C1 segment of cervical spinal cord (tissue), 14 donors: Measurements from ENCODE around the gene MESD.
"Not testable (repeated sequence)": the region's sequence is repeated elsewhere in the genome, so short reads cannot be mapped to it uniquely, and the experiment has no call there.

Experiments
- DNase-seq, 14 donors: peaks; one replicate each; lab custom pipeline; 2025; lab: John Stamatoyannopoulos, UW

MESD gene

DNA sequence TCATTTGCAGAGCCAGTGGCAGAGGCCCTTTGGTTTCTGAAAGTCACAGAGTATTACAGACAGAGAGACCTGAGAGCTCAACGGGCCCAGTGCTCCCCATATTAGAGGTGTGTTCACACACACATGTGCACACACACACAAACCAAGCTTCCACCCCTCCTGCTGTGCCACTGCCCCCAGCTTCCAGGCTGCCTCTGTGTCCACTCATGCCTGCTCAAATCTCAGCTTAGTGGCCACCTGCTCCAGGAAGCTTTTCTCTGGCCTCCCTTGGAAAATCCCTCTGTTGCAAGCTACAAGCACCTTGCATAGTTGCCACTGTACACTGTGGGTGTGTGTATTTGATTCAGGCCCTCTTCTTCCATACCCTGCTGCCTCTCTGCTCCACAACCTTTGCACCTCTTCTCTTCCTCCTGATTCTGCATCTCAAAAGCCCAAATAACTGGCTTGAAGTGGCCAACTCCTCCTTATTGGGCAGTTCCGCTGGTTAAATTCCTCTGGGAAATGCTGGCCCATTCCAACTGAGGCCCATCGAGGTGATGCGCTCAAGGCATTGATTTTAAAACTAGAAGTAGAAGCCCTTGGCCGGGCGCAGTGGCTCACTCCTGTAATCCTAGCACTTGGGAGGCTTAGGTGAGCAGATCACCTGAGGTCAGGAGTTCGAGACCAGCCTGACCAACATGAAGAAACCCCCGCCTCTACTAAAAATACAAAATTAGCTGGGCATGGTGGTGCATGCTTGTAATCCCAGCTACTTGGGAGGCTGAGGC, 23.0 kb downstream of the MESD start:
- peak in 1 of 14 donors; percentile 57 for DNase-seq

DNA sequence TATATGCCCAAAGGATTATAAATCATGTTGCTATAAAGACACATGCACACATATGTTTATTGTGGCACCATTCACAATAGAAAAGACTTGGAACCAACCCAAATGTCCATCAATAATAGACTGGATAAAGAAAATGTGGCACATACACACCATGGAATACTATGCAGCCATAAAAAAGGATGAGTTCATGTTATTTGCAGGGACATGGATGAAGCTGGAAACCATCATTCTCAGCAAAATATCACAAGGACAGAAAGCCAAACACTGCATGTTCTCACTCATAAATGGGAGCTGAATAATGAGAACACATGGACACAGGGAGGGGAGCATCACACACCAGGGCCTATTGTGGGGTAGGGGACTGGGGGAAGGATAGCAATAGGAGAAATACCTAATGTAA, 24.2 kb downstream of the MESD start:
- DNase-seq, result not testable (repeated sequence)

DNA sequence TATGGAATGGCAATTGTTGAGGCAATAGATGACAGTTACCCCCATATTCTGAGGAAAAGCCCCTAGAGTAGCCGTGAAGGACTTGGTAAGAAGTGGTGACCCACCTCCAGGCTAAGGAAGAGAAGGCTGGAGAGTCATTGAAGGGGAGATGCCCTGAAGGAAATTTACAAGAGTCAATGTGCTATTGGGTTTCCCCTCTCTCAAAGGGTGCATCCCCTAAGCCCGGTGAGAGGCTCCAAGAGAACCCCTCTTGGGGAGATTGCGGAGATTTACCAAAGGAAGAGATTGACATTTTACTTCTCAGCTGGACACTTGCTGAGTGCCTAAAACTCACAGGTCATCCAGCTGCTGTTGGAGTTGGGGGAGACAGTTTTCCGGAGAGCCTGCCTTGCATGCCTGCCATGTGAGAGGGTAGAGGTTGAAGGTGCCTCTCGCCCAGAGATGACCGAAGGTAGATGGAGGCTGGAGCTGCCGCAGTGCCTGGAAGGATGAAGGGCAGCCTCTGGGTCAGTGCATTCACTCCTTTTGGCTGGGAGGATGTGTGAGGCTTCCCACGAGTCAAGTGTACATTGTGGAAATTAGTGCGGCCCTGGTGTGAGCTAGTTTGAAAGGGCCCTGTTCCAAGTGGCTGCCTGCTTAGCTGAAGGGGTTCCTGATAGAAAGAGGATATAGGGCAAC, 30.7 kb downstream of the MESD start:
- DNase-seq, result no peak

GRCh38 chr15:80957976-80958375, 31.6 kb downstream of the MESD start:
- DNase-seq, result no peak

DNA sequence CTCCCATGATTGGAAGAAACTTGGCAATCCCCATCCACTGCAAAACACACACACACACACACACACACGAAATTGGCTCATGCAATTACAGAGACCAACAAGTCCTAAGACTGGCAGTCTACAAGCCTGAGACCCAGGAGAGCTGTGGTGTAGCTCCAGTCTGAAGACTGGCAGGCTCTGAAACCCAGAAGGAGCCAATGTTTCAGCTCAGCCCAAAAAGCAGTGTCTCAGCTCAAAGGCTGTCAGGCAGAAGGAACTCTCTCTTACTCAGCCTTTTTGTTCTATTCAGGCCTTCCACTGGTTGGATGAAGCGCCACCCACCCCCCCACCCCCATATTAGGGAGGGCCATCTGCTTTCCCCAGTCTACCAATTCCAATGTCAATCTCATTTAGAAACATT, 32.1 kb downstream of the MESD start:
- no peak for DNase-seq

GRCh38 chr15:80955571-80956452, 33.8 kb downstream of the MESD start:
- not testable (repeated sequence) for DNase-seq

GRCh38 chr15:80953953-80954778, 35.5 kb downstream of the MESD start:
- DNase-seq, result no peak

DNA sequence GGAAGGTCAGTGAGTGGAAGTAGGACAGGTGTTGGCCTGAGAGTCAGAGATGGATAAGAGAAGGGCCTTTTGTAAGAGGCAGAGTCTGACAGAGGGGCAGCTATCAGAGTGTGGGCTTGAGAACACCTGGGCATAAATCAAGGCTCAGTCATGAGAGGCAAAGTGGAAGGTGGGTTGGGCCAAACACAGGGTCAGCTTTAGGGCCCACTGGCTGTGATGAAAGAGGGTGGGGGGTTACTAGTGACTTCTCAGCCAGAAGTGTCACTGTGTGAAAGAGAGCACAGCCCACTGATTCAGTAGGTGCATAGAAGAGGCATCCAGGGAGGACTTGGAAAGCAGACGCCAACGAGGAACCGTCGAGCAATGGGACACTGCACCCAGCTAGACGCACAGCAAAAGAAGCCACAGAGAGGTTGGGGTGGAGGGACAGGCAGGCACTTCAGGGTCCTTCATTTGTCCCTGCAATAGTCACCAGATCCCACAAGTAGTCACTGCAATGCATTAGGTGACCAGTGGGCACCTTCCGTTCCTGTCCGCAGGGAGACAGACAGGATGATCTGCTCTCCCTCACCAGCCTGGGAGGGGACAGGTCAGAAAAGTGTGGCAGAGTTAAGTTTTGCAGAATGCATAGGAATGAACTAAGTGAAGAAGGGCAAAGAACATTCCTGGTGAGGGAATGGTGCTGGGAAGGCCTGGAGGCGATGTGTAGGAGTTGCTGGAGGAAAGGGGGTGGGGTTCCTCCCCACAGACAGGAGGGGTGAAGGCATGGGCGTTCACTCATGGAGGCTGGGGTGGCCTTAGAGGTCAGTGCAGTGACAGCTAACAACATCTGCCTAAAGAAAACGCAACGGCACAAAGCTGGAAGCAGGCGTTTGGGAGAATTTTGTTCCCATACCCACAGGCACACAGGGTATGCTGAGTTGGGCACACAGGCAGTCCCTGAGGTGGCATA, 36.3 kb downstream of the MESD start:
- DNase-seq, result no peak

DNA sequence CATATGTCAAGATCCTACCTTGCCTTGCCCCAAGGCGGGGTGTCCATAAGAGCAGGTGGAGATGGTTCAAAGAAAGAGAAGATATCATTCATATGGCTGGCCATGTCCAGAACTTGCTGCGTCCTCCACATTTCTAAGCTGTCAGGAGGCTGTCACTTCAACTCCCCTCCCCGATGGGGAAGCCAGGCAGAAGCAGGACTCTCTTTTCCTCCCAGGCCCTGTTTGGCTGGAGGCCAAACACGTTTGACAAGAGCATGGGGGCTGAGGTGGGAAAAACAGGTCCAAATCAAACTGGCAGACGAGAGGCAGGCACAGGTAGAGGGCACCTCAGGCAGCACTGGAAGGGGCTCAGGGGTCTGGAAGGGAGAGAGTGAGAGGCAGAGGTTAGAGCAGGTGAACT, 37.7 kb downstream of the MESD start:
- DNase-seq, result no peak

GRCh38 chr15:80950291-80951078, 39.1 kb downstream of the MESD start:
- DNase-seq, result no peak

GRCh38 chr15:80949756-80950155, 39.9 kb downstream of the MESD start:
- DNase-seq, result no peak

DNA sequence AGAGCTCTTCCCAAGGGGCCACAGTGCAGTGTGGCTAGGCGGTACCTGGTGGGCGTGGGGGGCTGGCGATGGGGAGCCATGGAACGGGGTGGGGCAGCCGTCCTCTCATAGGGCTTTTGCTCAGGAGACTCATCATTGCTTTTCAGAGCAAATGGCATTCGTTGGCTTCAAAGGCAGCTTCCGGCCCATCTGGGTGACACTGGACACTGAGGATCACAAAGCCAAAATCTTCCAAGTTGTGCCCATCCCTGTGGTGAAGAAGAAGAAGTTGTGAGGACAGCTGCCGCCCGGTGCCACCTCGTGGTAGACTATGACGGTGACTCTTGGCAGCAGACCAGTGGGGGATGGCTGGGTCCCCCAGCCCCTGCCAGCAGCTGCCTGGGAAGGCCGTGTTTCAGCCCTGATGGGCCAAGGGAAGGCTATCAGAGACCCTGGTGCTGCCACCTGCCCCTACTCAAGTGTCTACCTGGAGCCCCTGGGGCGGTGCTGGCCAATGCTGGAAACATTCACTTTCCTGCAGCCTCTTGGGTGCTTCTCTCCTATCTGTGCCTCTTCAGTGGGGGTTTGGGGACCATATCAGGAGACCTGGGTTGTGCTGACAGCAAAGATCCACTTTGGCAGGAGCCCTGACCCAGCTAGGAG, 40.8 kb downstream of the MESD start:
- DNase-seq, result no peak

DNA sequence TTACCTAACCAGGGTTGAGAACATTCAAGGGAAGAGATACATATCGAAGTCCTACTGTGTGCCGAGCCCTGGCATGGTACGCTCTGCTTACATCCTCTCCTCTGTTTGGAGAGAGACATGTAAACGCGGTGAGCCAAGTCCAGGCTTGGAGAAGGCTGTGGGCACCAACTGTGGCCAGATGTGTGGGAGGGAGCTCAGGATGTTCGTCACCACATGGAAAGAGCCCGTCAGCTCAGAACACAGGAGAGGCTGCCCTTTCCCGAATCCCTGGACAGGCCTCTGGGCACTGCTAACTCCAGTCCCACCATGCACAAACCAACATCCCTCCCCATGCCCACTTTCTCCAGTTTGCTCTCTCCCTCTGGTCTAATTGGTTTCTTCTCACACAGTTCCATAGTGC, 43.0 kb downstream of the MESD start:
- DNase-seq, result no peak

DNA sequence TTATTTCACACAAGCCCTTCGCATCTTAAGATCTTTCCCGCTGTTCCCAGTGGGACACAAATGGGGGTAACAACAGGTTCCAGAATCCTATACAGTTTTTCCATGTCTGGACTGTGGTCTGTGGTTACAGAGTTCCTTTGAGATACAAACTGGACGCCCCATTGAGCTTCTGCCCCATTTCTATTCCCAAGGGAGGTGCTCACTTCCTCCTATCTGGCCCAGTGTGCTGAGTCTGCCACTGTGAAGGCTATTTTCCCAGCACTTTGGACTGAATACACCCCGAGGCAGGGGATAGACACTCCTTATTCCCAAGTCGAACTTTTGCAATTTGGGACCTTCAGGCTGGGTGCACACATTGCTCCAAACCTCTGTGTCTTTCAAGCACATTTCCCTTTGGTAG, 44.0 kb downstream of the MESD start:
- DNase-seq, result no peak

DNA sequence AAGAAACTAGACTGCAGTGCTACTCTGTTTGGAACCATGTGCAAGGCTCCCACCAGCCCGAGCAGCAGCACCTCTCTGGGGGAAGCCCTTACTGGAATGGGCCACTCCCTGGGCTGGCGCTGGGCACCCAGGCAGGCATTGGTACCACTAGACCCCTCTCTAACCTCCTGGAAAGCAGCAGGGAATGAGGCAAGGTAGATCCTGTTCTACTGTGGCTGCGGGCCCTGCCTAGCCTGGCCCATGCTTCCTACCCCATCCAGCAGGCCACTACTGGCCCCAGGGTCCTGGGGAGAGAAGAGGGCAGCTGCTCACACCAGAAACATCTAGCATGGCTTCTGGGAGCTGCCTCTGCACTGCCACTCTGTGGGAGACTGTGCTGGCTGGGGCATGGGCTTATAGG, 44.8 kb downstream of the MESD start:
- DNase-seq, result no peak

GRCh38 chr15:80942746-80943565, 46.7 kb downstream of the MESD start:
- peak in 2 of 14 donors; percentile 13 to 67 for DNase-seq

- no peak for DNase-seq
Observed at GRCh38 chr15:80942266-80942665, 47.4 kb downstream of the MESD start.

- DNase-seq, result no peak
Observed at GRCh38 chr15:80940851-80941250, 48.8 kb downstream of the MESD start.
